HUDEP-2 (cell line): ENCODE measurements around the gene PTGR3.

Experiments used
- DNase-seq, 76 experiments: peaks; one replicate each; lab custom pipeline; 2025; ENCODE audit not compliant: unreplicated experiment in 76 of 76; lab: John Stamatoyannopoulos, UW

PTGR3 gene

GRCh38 chr18:75238100-75238499, 29.2 kb upstream of the PTGR3 start:
- no peak for DNase-seq

GRCh38 chr18:75235896-75236295, 27.0 kb upstream of the PTGR3 start:
- DNase-seq: no peak

GRCh38 chr18:75234901-75235300, 26.0 kb upstream of the PTGR3 start:
- DNase-seq: no peak

GRCh38 chr18:75231053-75231406, 22.1 kb upstream of the PTGR3 start:
- no peak for DNase-seq

- DNase-seq: no peak
Observed at GRCh38 chr18:75230163-75231052, 21.5 kb upstream of the PTGR3 start.

- no peak for DNase-seq
Observed at GRCh38 chr18:75229437-75229836, 20.5 kb upstream of the PTGR3 start.

- DNase-seq: no peak
Observed at GRCh38 chr18:75228967-75229366, 20.0 kb upstream of the PTGR3 start.

- no peak for DNase-seq
Observed at GRCh38 chr18:75227535-75228296, 18.8 kb upstream of the PTGR3 start.

- no peak for DNase-seq
Observed at GRCh38 chr18:75226956-75227316, 18.0 kb upstream of the PTGR3 start.

GRCh38 chr18:75226286-75226955, 17.5 kb upstream of the PTGR3 start:
- no peak for DNase-seq

- no peak for DNase-seq
Observed at GRCh38 chr18:75223687-75224347, 14.9 kb upstream of the PTGR3 start.

- DNase-seq: no peak
Observed at GRCh38 chr18:75222407-75222806, 13.5 kb upstream of the PTGR3 start.

- no peak for DNase-seq
Observed at GRCh38 chr18:75221897-75222296, 13.0 kb upstream of the PTGR3 start.

- no peak for DNase-seq
Observed at GRCh38 chr18:75221397-75221796, 12.5 kb upstream of the PTGR3 start.

- DNase-seq: no peak
Observed at GRCh38 chr18:75220551-75221355, 11.8 kb upstream of the PTGR3 start.

- DNase-seq: no peak
Observed at GRCh38 chr18:75219745-75220375, 10.9 kb upstream of the PTGR3 start.

GRCh38 chr18:75218065-75218923, 9.4 kb upstream of the PTGR3 start:
- no peak for DNase-seq

- DNase-seq: no peak
Observed at GRCh38 chr18:75216911-75217689, 8.2 kb upstream of the PTGR3 start.
